SK-MEL-5 (cell line): ENCODE measurements around the gene GARS1. TPM values are rescaled to one million over a fixed set of nuclear protein-coding genes. Genes with fewer than 3 reads are reported as not detected.

ENCODE experiments used
- total RNA-seq: library from RNA; depleted of rRNA; stranded (reverse); fragments of >200 nt; shearing (Covaris generic); gene quantifications from 2 replicates; pipeline ENCODE4 v1.2.3, GENCODE V29; 2014; rRNA removed

Gene GARS1
- total RNA-seq, 1 experiment from 2014 or later = 301 TPM

Other genes with a start within 250 kb of the GARS1 start
- 6.9 and 8.6 TPM in 2 replicates for gene NOD1, start 116.1 kb upstream of the GARS1 start, total RNA-seq
- gene GGCT, start 90.0 kb upstream of the GARS1 start, total RNA-seq = 131 and 143 TPM in 2 replicates
- gene CRHR2, start 87.6 kb downstream of the GARS1 start, total RNA-seq = not detected in 2 replicates
- gene INMT, start 157.3 kb downstream of the GARS1 start, total RNA-seq = not detected in 2 replicates
- 5.2 and 6.5 TPM in 2 replicates for gene MINDY4, start 176.5 kb downstream of the GARS1 start, total RNA-seq